GM04504 (cell line): ENCODE results near the gene CETP.
"Not testable (repeated sequence)": the region's sequence is repeated elsewhere in the genome, so short reads cannot be mapped to it uniquely, and the experiment has no call there.

Experiments used
- DNase-seq: peaks from one replicate; pipeline ENCODE4 v3.0.0-alpha.2; 2012; ENCODE audit warnings: low read depth

The CETP gene

GRCh38 chr16:56960681-56961281, 969 bp upstream of the CETP start:
- DNase-seq, result no peak

- no peak for DNase-seq
Measured at GRCh38 chr16:56961386-56961785, 364 bp upstream of the CETP start.

DNA sequence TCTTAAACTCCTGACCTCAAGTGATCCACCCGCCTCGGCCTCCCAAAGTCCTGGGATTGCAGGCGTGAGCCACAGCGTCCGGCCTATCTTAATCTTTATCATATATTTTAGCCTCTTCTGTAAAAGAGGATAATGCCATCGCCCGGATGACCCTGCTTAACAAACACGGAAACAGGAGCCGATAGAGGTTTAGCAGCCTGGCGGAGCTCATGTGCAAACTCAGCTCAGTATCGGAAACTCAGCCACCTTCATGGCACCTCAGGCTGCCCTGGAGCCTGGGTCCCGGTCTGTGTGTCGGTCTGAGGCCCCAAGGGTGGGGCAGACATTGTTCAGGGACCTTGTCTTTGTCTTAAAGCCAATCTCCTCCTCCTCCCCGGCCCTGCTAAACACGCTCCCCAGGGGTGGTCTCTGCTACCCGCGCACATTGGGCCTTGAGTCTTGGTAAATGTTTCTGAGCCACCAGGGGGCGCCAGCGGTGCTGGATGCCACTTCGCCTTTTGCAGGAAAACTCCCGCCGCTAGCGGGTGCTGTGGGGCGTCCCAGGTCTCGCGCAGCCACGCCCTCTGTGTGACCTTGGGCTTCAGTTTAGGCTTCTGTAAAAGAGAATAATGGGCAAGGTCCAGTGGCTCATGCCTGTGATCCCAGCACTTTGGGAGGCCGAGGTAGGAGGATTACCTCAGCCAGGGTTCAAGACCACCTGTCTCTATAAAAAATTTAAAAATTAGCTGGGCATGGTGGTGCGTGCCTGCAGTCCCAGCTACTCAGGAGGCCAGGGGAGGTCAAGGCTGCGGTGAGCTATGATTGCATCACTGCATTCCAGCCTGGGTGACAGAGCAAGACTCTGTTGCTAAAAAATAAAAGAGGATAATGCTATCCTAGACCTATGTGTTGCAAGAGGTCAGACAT, 2.7 kb downstream of the CETP start:
- no peak for DNase-seq

DNA sequence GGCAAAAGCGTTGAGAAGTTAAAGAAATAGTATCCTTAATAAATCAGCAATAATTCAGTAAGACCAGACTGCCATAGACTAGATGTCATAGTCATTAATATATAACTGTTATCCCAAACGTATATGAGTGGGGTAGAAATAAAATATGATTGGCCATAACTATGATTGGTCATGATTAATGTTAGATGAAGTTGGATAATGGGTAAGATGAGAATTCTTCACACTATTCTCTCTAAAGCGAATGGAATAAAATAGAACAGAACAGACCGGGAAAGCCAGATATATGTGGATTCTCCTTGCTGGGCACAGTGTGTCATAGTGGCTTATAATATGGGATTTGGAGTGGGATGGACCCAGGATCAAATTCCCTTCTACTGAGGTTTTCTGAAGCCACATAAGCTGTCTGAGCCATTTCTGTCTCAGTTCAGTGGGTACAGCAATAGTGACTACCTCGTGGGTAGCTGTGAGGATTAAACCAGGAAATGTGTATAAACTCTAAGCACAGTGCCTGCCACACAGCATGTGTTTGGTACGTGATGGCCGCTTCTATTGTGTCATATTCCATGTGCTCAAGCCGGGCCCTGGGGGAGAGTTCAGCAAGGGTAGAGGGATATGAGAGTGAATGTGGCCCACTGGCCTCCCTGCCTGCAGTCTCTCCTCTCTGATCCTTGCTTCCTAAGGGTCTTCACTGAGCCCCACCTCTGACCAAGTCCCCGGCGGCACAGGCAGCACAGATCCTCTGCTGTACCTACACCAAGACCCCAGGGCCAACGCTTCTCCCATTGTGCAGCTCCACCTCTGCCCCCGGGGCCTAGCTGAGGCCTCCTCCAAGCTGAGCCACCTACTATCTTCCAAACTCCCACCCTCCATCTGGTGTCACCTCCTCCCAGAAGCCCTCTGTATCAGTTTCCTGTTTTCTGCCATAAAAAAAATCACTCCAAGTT, 3.7 kb downstream of the CETP start:
- no peak for DNase-seq

- no peak for DNase-seq
Measured at GRCh38 chr16:56966093-56966475, 4.3 kb downstream of the CETP start.

DNA sequence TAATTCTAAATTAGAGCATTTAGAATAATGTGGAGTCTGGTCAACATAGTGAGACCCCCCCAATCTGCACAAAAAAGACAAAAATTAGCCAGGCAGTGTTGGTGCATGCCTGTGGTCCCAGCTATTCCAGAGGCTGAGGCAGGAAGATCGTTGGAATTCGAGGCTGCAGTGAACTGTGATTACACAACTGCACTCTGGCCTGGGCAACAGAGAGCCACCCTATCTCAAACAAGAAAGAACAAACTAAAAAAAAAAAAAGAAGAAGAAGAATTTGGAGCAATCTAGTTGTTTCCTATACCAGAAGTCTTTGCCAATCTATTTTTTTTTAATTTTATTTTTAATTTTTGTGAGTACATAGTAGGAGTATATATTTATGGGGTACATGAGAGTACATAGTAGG, 6.0 kb downstream of the CETP start:
- no peak for DNase-seq

GRCh38 chr16:56969769-56970168, 8.0 kb downstream of the CETP start:
- DNase-seq, result no peak

DNA sequence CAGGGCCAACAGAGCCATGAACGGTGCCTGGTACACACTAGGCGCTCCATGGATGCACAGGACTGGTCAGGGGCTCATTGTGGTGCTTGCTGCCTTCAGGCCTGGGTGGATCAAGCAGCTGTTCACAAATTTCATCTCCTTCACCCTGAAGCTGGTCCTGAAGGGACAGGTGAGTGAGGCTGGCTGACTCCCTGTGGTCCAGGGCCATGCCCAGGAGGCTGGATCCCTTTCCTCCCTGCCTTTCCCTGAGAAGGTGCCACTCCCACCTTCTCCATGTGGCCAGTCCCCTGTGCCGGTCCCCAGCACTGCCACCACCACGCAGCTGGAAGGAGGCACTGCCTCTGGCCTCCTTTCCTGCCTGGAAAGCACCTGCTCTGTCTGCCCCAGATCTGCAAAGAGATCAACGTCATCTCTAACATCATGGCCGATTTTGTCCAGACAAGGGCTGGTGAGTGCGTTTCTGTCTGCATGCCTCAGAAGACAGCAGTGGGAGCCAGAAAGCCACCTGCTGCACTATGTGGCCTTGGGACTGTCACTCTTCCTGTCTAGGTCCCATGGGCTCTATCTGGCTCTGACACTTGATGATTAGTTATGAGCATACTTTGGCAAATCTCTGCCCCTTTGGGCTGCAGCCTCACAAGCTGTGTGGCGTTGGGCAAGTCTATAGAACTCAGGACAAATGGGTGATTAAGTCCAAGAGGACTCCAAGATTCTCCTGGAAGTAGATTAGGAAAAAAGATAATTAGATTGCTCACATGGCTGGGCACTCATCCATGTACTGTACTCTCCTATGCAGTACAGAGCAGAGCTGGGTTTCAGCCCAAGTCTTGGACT, 9.4 kb downstream of the CETP start:
- DNase-seq, result no peak

DNA sequence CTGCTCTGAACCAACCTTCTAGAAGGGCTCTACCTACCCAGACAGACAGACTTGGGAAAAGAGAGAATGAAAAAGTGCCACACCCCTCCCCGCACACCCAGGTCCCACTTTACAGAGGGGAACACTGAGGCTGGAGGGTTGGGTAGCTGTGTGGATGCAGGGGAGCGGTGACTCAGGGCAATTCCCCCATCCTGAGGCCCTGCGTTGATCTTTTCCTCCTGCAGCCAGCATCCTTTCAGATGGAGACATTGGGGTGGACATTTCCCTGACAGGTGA, 10.0 kb downstream of the CETP start:
- no peak for DNase-seq

- no peak for DNase-seq
Measured at GRCh38 chr16:56972403-56973293, 10.9 kb downstream of the CETP start.

DNA sequence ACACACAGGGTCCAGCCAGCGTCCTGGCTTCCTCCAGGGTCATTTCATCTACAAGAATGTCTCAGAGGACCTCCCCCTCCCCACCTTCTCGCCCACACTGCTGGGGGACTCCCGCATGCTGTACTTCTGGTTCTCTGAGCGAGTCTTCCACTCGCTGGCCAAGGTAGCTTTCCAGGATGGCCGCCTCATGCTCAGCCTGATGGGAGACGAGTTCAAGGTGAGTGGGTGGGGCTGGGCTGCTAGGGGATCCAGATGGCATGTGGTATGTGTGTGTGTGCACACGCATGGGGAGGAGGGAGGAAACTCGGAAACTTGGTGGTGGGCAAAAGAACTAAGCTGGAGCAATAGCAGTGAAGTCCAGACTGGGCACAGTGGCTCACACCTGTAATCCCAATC, 11.5 kb downstream of the CETP start:
- DNase-seq, result no peak

GRCh38 chr16:56973899-56974298, 12.1 kb downstream of the CETP start:
- DNase-seq, result not testable (repeated sequence)

DNA sequence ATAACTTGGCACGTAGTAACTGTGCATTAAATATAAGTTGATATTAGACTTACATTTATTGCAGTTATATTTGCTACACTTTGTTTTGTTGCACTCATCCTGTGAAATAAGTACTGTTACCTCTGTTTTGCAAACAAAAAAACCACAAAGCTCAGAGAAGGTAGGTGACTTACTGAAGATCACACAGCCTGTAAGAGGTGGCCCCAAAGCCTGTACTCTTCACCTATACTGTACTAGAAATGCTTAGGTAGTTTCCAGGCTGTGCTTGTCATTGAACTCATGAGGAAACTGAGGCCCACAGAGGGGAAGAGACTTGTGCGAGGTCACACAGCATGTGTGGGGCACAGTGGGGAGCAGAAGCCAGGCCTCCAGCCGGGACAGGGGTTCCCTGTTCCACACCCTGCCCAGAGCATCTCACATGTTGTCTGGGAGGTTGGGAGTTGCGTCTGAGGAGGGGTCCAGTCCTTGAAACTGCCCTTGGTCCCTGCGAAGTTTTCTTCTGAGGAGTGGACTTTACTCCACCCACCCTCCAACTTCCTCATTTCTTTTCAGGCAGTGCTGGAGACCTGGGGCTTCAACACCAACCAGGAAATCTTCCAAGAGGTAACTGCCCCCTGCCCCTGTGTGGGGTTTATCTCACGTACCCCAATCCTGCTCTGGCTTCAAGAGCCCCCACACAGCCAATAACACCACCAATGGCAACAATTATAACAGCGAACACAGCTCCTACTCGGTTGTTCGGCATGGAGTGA, 13.0 kb downstream of the CETP start:
- DNase-seq, result no peak

- no peak for DNase-seq
Measured at GRCh38 chr16:56975714-56976113, 14.0 kb downstream of the CETP start.

DNA sequence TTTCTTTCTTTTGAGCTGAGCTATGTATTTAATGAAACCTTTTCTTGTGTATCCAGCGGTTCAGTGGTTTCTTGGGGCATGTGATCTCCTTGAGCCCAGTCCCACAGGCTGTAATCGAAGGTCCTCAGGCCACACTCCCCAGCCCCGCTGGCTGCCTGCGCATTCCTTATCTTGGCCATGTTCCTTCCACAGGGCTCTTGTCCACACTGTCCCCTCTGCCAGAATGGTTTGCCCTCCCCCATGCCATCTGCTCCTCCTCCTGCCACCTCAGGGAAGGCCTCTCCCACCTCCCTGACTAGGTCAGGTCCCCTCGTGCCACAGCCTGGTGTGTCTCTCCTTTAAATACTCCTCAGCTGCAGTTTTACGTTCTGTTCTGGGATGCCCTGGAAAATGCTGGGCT, 15.5 kb downstream of the CETP start:
- DNase-seq, result no peak

DNA sequence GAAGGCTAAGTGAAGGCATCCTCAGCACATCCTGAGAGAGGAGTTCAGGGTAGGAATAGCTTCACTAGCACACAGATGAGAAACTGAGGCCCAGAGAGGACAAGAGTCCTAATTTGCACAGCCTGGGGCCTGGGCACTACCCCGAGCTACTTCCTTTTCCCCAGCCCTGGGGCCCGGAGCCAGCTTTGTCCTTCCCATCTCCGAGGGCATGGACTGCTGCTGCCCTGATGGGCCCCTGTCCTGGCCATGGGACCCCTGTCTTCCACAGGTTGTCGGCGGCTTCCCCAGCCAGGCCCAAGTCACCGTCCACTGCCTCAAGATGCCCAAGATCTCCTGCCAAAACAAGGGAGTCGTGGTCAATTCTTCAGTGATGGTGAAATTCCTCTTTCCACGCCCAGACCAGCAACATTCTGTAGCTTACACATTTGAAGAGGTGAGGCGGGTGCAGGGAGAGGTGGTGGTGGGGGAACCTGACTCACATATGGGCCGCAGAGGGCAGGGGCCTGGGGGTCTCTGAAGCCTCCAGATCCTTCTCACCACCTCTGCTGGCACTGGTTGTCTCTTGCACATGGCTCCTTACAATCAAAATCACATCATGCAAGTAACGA, 16.2 kb downstream of the CETP start:
- DNase-seq, result no peak

GRCh38 chr16:56980201-56980535, 18.4 kb downstream of the CETP start:
- no peak for DNase-seq

- DNase-seq, result no peak
Measured at GRCh38 chr16:56980792-56981724, 19.3 kb downstream of the CETP start.
